ENCODE data around the gene TCP10L. TPM values are rescaled to one million over a fixed set of nuclear protein-coding genes. Genes with fewer than 3 reads are reported as not detected.

Gene TCP10L
- total RNA-seq, 1 experiment from 2014 or later, result not detected

GRCh38 chr21:32549886-32550285, 35.4 kb downstream of the TCP10L start:
- H3K9me3 Mint-ChIP-seq (ENCODE audit: unreplicated experiment), result no peaks in the 10 kb centered on the region
- ChIA-PET POLR2A (no interaction called here), CTCF (interaction anchor here (0.6 kb wide), 1 partner anchor 9 kb away, joined by 4 read pairs; no protein-coding TSS in a partner anchor)
- intact Hi-C loops (cut with micrococcal nuclease; ENCODE audit: unreplicated experiment), result no loop called here
- no peak overlapping the region for H3K4me3 Mint-ChIP-seq (ENCODE audit: unreplicated experiment)
- TF ChIP-seq, protein P1, sequence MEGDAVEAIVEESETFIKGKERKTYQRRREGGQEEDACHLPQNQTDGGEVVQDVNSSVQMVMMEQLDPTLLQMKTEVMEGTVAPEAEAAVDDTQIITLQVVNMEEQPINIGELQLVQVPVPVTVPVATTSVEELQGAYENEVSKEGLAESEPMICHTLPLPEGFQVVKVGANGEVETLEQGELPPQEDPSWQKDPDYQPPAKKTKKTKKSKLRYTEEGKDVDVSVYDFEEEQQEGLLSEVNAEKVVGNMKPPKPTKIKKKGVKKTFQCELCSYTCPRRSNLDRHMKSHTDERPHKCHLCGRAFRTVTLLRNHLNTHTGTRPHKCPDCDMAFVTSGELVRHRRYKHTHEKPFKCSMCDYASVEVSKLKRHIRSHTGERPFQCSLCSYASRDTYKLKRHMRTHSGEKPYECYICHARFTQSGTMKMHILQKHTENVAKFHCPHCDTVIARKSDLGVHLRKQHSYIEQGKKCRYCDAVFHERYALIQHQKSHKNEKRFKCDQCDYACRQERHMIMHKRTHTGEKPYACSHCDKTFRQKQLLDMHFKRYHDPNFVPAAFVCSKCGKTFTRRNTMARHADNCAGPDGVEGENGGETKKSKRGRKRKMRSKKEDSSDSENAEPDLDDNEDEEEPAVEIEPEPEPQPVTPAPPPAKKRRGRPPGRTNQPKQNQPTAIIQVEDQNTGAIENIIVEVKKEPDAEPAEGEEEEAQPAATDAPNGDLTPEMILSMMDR (IDR thresholded peaks at IDR 0.05; ENCODE audit: insufficient read depth in 1 of 2, low read depth in 1 of 2, low read length in 1 of 2, severe bottlenecking in 1 of 2, unreplicated experiment in 1 of 2), result no peak
- H3K9me3 ChIP-seq, result no peaks in the 10 kb centered on the region
- H3K36me3 ChIP-seq (ENCODE audit: control insufficient read depth, insufficient read depth, low read length), result no peaks in the 10 kb centered on the region
- peaks cover 9% of the 10 kb centered on the region for H3K27me3 Mint-ChIP-seq (ENCODE audit: insufficient read depth, unreplicated experiment)
- H3K27me3 ChIP-seq (replicated peaks; ENCODE audit: control insufficient read depth, insufficient read depth, low read length), result no peaks in the 10 kb centered on the region
- no peak overlapping the region for H3K27ac Mint-ChIP-seq (ENCODE audit: unreplicated experiment)
- H3K4me1 ChIP-seq, result no peaks in the 10 kb centered on the region
- H3K4me3 ChIP-seq (ENCODE audit: low read depth, low read length), result no peak overlapping the region
- BruUV-seq (replicated peaks), result no TSS peak
- no peak for DNase-seq
- no peaks in the 10 kb centered on the region for H3K36me3 Mint-ChIP-seq (ENCODE audit: insufficient read depth, unreplicated experiment)
- no peaks in the 10 kb centered on the region for H3K4me1 Mint-ChIP-seq (ENCODE audit: low read depth, unreplicated experiment)

GRCh38 chr21:32549440-32549839, 35.9 kb downstream of the TCP10L start:
- H3K4me1 Mint-ChIP-seq (ENCODE audit: low read depth, unreplicated experiment), result no peaks in the 10 kb centered on the region
- no peaks in the 10 kb centered on the region for H3K4me1 ChIP-seq
- H3K27me3 ChIP-seq (replicated peaks; ENCODE audit: control insufficient read depth, insufficient read depth, low read length), result no peaks in the 10 kb centered on the region
- H3K9me3 Mint-ChIP-seq (ENCODE audit: unreplicated experiment), result no peaks in the 10 kb centered on the region
- intact Hi-C loops (cut with micrococcal nuclease; ENCODE audit: unreplicated experiment), result no loop called here
- no peak overlapping the region for H3K4me3 Mint-ChIP-seq (ENCODE audit: unreplicated experiment)
- no peak for DNase-seq
- TF ChIP-seq, protein P1 (IDR thresholded peaks at IDR 0.05; ENCODE audit: insufficient read depth in 1 of 2, low read depth in 1 of 2, low read length in 1 of 2, severe bottlenecking in 1 of 2, unreplicated experiment in 1 of 2), result no peak
- no peaks in the 10 kb centered on the region for H3K36me3 Mint-ChIP-seq (ENCODE audit: insufficient read depth, unreplicated experiment)
- no peaks in the 10 kb centered on the region for H3K36me3 ChIP-seq (ENCODE audit: control insufficient read depth, insufficient read depth, low read length)
- no peak overlapping the region for H3K27ac Mint-ChIP-seq (ENCODE audit: unreplicated experiment)
- H3K27me3 Mint-ChIP-seq (ENCODE audit: insufficient read depth, unreplicated experiment), result peaks cover 9% of the 10 kb centered on the region
- no peaks in the 10 kb centered on the region for H3K9me3 ChIP-seq
- ChIA-PET POLR2A (no interaction called here), CTCF (interaction anchor here (0.6 kb wide), 1 partner anchor 9 kb away, joined by 4 read pairs; no protein-coding TSS in a partner anchor)
- no peak overlapping the region for H3K4me3 ChIP-seq (ENCODE audit: low read depth, low read length)
- BruUV-seq (replicated peaks), result no TSS peak

- intact Hi-C loops (cut with micrococcal nuclease; ENCODE audit: unreplicated experiment), result no loop called here
- no peak for DNase-seq
- ChIA-PET CTCF (interaction anchor here (0.6 kb wide), 1 partner anchor 10 kb away, joined by 4 read pairs; no protein-coding TSS in a partner anchor), POLR2A (no interaction called here)
- Histone ChIP-seq H3K9me3 (no peaks in the 10 kb centered on the region), H3K36me3 (ENCODE audit: control insufficient read depth, insufficient read depth, low read length) (no peaks in the 10 kb centered on the region), H3K4me3 (ENCODE audit: low read depth, low read length) (no peak overlapping the region), H3K4me1 (no peaks in the 10 kb centered on the region), H3K27me3 (replicated peaks; ENCODE audit: control insufficient read depth, insufficient read depth, low read length) (no peaks in the 10 kb centered on the region)
- Mint-ChIP-seq H3K4me1 (ENCODE audit: low read depth, unreplicated experiment) (no peaks in the 10 kb centered on the region), H3K4me3 (ENCODE audit: unreplicated experiment) (no peak overlapping the region), H3K27me3 (ENCODE audit: insufficient read depth, unreplicated experiment) (peaks cover 9% of the 10 kb centered on the region), H3K36me3 (ENCODE audit: insufficient read depth, unreplicated experiment) (no peaks in the 10 kb centered on the region), H3K9me3 (ENCODE audit: unreplicated experiment) (no peaks in the 10 kb centered on the region), H3K27ac (ENCODE audit: unreplicated experiment) (no peak overlapping the region)
- BruUV-seq (replicated peaks), result no TSS peak
- TF ChIP-seq, protein P1 (IDR thresholded peaks at IDR 0.05; ENCODE audit: insufficient read depth in 1 of 2, low read depth in 1 of 2, low read length in 1 of 2, severe bottlenecking in 1 of 2, unreplicated experiment in 1 of 2), result no peak
Observed at GRCh38 chr21:32548978-32549377, 36.3 kb downstream of the TCP10L start.

All from Caco-2 (cell line).